ENCODE data around the gene ASCL5. TPM values are rescaled to one million over a fixed set of nuclear protein-coding genes. Genes with fewer than 3 reads are reported as not detected.

ASCL5 gene
- total and polyA plus RNA-seq, 9 of the 15 experiments (the other 6 are each of a cell fraction or from before 2014, with no cell fraction given): 0.09 TPM; not detected in 8

GRCh38 chr1:201119206-201120197, 7.5 kb downstream of the ASCL5 start (continued):
- TF ChIP-seq REST (IDR thresholded peaks at IDR 0.05; ENCODE audit: borderline replicate concordance) (peak; percentile 53), REST (CRISPR knock-in tag; IDR thresholded peaks at IDR 0.05; ENCODE audit: low read depth) (no peak), ZNF507 (tag; conservative IDR thresholded peaks at IDR 0.05) (no peak), CREM (IDR thresholded peaks at IDR 0.05; ENCODE audit: low read depth) (peak; percentile 55), CTCFL (IDR thresholded peaks at IDR 0.05; ENCODE audit: borderline replicate concordance, insufficient read depth, low read depth, low read length, poor library complexity, severe bottlenecking) (peak; percentile 16), GABPA (tag; conservative IDR thresholded peaks at IDR 0.05; ENCODE audit: low read depth) (no peak), STAG1 (CRISPR knock-in tag; IDR thresholded peaks at IDR 0.05; ENCODE audit: borderline replicate concordance) (peak; percentile 44; the same call in 1 of the 2 replicates), ZNF175 (CRISPR knock-in tag; IDR thresholded peaks at IDR 0.05; ENCODE audit: low read depth) (no peak), ETV1 (tag; conservative IDR thresholded peaks at IDR 0.05; ENCODE audit: low read depth) (0 out of 2 replicates have a peak, but pooled peaks have one; percentile 6), KDM4B (IDR thresholded peaks at IDR 0.05; ENCODE audit: borderline replicate concordance in 2 of 2, low read depth in 1 of 2) (0 out of 4 replicates have a peak, but pooled peaks of 1 of the 2 experiments have one; percentile 10), XRCC3 (IDR thresholded peaks at IDR 0.05) (no peak), SMC3 (conservative IDR thresholded peaks at IDR 0.05; ENCODE audit: insufficient read depth, low read depth, low read length) (peak; percentile 77), SMAD1 (IDR thresholded peaks at IDR 0.05; ENCODE audit: low read depth, low read length, partially characterized antibody) (no peak)

Measured in K562 (cell line).